H1 (cell line): ENCODE data around the gene FOXP2. TPM values are rescaled to one million over a fixed set of nuclear protein-coding genes. Genes with fewer than 3 reads are reported as not detected.

Experiments
- CTCF ChIA-PET: fragments of 300-600 bp; sonication (Branson Sonifier 250); formaldehyde crosslinking; loops from one replicate; lab custom pipeline; 2021; ENCODE audit not compliant: partially characterized antibody; lab: Charles Lee
- POLR2A ChIA-PET: fragments of 300-600 bp; sonication (Branson Sonifier 250); formaldehyde crosslinking; loops from one replicate; lab custom pipeline; 2021; ENCODE audit warnings: inconsistent platforms; ENCODE audit not compliant: partially characterized antibody; lab: Charles Lee
- DNase-seq, 2 experiments: peaks; one replicate each; pipeline versions ENCODE4 v3.0.0 to v3.0.0-alpha.2; 2010 to 2022; ENCODE audit warnings: low spot score in 2 of 2, low read depth in 1 of 2, mixed read lengths in 1 of 2
- FAIRE-seq: peaks from 2 replicates; lab custom pipeline; 2011; peaks lifted over from hg19 to GRCh38; lab: Jason Lieb, UNC
- H2AFZ ChIP-seq: 2 replicates; pipeline ENCODE4 v1.8.1; 2012; ENCODE audit warnings: low read length, inconsistent platforms
- H2AK5ac ChIP-seq: 2 replicates; pipeline ENCODE4 v1.6.1; 2013; ENCODE audit warnings: low read depth, low read length
- H2BK120ac ChIP-seq: replicated peaks from 2 replicates; pipeline ENCODE3; 2013; ENCODE audit warnings: low read depth, low read length, inconsistent platforms
- H2BK12ac ChIP-seq: 2 replicates; pipeline ENCODE4 v1.6.1; 2013; ENCODE audit warnings: low read depth, low read length
- H2BK15ac ChIP-seq: 2 replicates; pipeline ENCODE4 v1.6.1; 2013; ENCODE audit warnings: low read length
- H2BK20ac ChIP-seq: 2 replicates; pipeline ENCODE4 v1.6.1; 2013; ENCODE audit warnings: low read length
- H2BK5ac ChIP-seq: 2 replicates; pipeline ENCODE4 v1.6.1; 2013; ENCODE audit warnings: low read depth, low read length
- H3K14ac ChIP-seq: 2 replicates; pipeline ENCODE4 v1.6.1; 2013; ENCODE audit warnings: inconsistent platforms; ENCODE audit not compliant: insufficient read length
- H3K18ac ChIP-seq: 2 replicates; pipeline ENCODE4 v1.6.1; 2013; ENCODE audit warnings: low read length; ENCODE audit errors: extremely low read depth
- H3K23ac ChIP-seq: 2 replicates; pipeline ENCODE4 v1.6.1; 2013; ENCODE audit warnings: inconsistent platforms; ENCODE audit not compliant: insufficient read length
- H3K23me2 ChIP-seq: 2 replicates; pipeline ENCODE4 v1.6.1; 2013; ENCODE audit warnings: low read depth, low read length
- H3K27ac ChIP-seq: 2 replicates; pipeline ENCODE4 v1.6.1; 2011; ENCODE audit warnings: low read depth, low read length, inconsistent platforms
- H3K27me3 ChIP-seq, 4 experiments: replicated peaks in 1 of 4; 1 replicate in 1 of 4; 2 replicates in 3 of 4; pipeline versions ENCODE4 v1.6.1 to v1.8.1; 2011 to 2013; ENCODE audit warnings: low read length in 3 of 4, mild to moderate bottlenecking in 3 of 4, inconsistent platforms in 2 of 4, mixed read lengths in 2 of 4, moderate library complexity in 1 of 4; ENCODE audit not compliant: control insufficient read depth in 3 of 4, insufficient read depth in 3 of 4; ENCODE audit errors: extremely low read depth in 1 of 4
- H3K36me3 ChIP-seq, 4 experiments: 2 replicates each; pipeline versions ENCODE4 v1.6.1 to v1.8.1; 2011 to 2013; ENCODE audit warnings: mild to moderate bottlenecking in 4 of 4, low read length in 3 of 4, moderate library complexity in 2 of 4, control low read depth in 1 of 4, inconsistent platforms in 1 of 4; ENCODE audit not compliant: insufficient read depth in 4 of 4, control insufficient read depth in 2 of 4
- H3K4ac ChIP-seq: replicated peaks from 2 replicates; pipeline ENCODE3; 2013; ENCODE audit warnings: low read length, low read depth, mixed read lengths, inconsistent platforms; ENCODE audit not compliant: insufficient read length
- H3K4me1 ChIP-seq, 4 experiments: replicated peaks in 1 of 4; 1 replicate in 1 of 4; 2 replicates in 3 of 4; pipeline versions ENCODE4 v1.6.1 to v1.8.1; 2011 to 2013; ENCODE audit warnings: low read length in 3 of 4, inconsistent platforms in 2 of 4, mixed read lengths in 1 of 4; ENCODE audit not compliant: insufficient read depth in 4 of 4, control insufficient read depth in 3 of 4
- H3K4me2 ChIP-seq, 2 experiments: 2 replicates each; pipeline versions ENCODE4 v1.6.1 to v1.8.1; 2011 to 2013; ENCODE audit warnings: low read depth in 2 of 2, low read length in 2 of 2, control low read depth in 1 of 2, inconsistent platforms in 1 of 2, mild to moderate bottlenecking in 1 of 2; ENCODE audit not compliant: insufficient read depth in 1 of 2
- H3K4me3 ChIP-seq, 4 experiments: fragments of 200-600, 300-600 bp in 1 of 4; sonication (generic), shearing (Covaris generic), sonication (Bioruptor Twin) in 1 of 4; 2 replicates each; pipeline versions ENCODE4 v1.5.1 to v1.8.1; 2011 to 2016; ENCODE audit warnings: low read length in 4 of 4, low read depth in 3 of 4, control low read depth in 2 of 4, inconsistent platforms in 2 of 4, mild to moderate bottlenecking in 2 of 4, mixed read lengths in 1 of 4, moderate library complexity in 1 of 4; ENCODE audit not compliant: insufficient read depth in 2 of 4; ENCODE audit errors: extremely low read depth in 1 of 4
- H3K56ac ChIP-seq: replicated peaks from 2 replicates; pipeline ENCODE3; 2013; ENCODE audit warnings: low read depth, mild to moderate bottlenecking, mixed read lengths, low read length, inconsistent platforms; ENCODE audit not compliant: insufficient read length
- H3K79me1 ChIP-seq: 2 replicates; pipeline ENCODE4 v1.6.1; 2013; ENCODE audit warnings: low read depth, low read length, control low read depth
- H3K79me2 ChIP-seq, 2 experiments: 2 replicates each; pipeline versions ENCODE4 v1.6.1 to v1.8.1; 2012 to 2013; ENCODE audit warnings: low read length in 2 of 2, mild to moderate bottlenecking in 2 of 2, inconsistent platforms in 1 of 2; ENCODE audit not compliant: insufficient read depth in 2 of 2, control insufficient read depth in 1 of 2
- H3K9ac ChIP-seq, 4 experiments: replicated peaks in 1 of 4; 1 replicate in 1 of 4; 2 replicates in 3 of 4; pipeline versions ENCODE4 v1.6.1 to v1.8.1; 2011 to 2013; ENCODE audit warnings: low read depth in 3 of 4, low read length in 3 of 4, control low read depth in 2 of 4, mild to moderate bottlenecking in 2 of 4, moderate library complexity in 2 of 4, inconsistent platforms in 1 of 4; ENCODE audit errors: extremely low read depth in 1 of 4
- H3K9me3 ChIP-seq, 2 experiments: 2 replicates each; pipeline versions ENCODE4 v1.6.1 to v1.8.1; 2012 to 2013; ENCODE audit warnings: mild to moderate bottlenecking in 2 of 2, moderate library complexity in 2 of 2, control low read depth in 1 of 2, inconsistent platforms in 1 of 2, low read depth in 1 of 2, low read length in 1 of 2, mixed read lengths in 1 of 2; ENCODE audit not compliant: insufficient read depth in 2 of 2
- H4K20me1 ChIP-seq, 2 experiments: replicated peaks in 1 of 2; 2 replicates each; pipeline versions ENCODE3 to v1.8.1; 2011 to 2013; ENCODE audit warnings: inconsistent platforms in 2 of 2, low read length in 2 of 2, mild to moderate bottlenecking in 1 of 2; ENCODE audit not compliant: insufficient read depth in 2 of 2, control insufficient read depth in 1 of 2
- H4K5ac ChIP-seq: 2 replicates; pipeline ENCODE4 v1.6.1; 2013; ENCODE audit warnings: low read length, low read depth, mixed read lengths, inconsistent platforms; ENCODE audit not compliant: insufficient read length
- H4K8ac ChIP-seq: 2 replicates; pipeline ENCODE4 v1.8.0; 2013; ENCODE audit warnings: mild to moderate bottlenecking, moderate library complexity, low read length, inconsistent platforms; ENCODE audit not compliant: insufficient read depth; ENCODE audit errors: extremely low read depth
- H4K91ac ChIP-seq: replicated peaks from 2 replicates; pipeline ENCODE3; 2013; ENCODE audit warnings: low read length, mixed read lengths, inconsistent platforms; ENCODE audit not compliant: insufficient read length
- ASH2L ChIP-seq: fragments of 200-600, 300-600 bp; sonication (generic); IDR thresholded peaks from one replicate; pipeline ENCODE4 v1.7.1; 2017; ENCODE audit warnings: low read length
- BRCA1 ChIP-seq: IDR thresholded peaks from 2 replicates; pipeline ENCODE4 v1.6.1; 2012; ENCODE audit warnings: low read depth, low read length, improper control_type of control experiment
- JUN ChIP-seq: IDR thresholded peaks from 2 replicates; pipeline ENCODE4 v1.6.1; 2011; ENCODE audit warnings: low read depth, mild to moderate bottlenecking, improper control_type of control experiment, low read length
- SP2 ChIP-seq: IDR thresholded peaks from 2 replicates; pipeline ENCODE4 v1.6.1; 2012; ENCODE audit warnings: mild to moderate bottlenecking, low read length, inconsistent platforms
- SRF ChIP-seq: IDR thresholded peaks from 2 replicates; pipeline ENCODE4 v1.6.1; 2011; ENCODE audit warnings: mild to moderate bottlenecking, low read depth, low read length, moderate library complexity
- WGBS, 2 experiments: shearing (Covaris generic) in 1 of 2; methylation state at CpG; one replicate each; pipeline versions ENCODE4 v1.1.6 to v1.1.7; 2013 to 2015; ENCODE audit warnings: low lambda C conversion rate in 2 of 2, mixed read lengths in 2 of 2, inconsistent platforms in 1 of 2, low coverage in 1 of 2, missing lambda C conversion rate in 1 of 2; ENCODE audit not compliant: insufficient replicate concordance in 2 of 2, insufficient coverage in 1 of 2, insufficient read length in 1 of 2; ENCODE audit errors: extremely low coverage in 1 of 2, missing lambda C conversion rate in 1 of 2; 5-methylcytosine and 5-hydroxymethylcytosine counted together
- long read RNA-seq, 2 experiments: library from RNA in 1 of 2; library from capped mRNA in 1 of 2; stranded (forward); transcript quantifications; one replicate each; pipeline ENCODE4 v2.0.0, GENCODE V29; 2021; ENCODE audit warnings: inconsistent platforms in 1 of 2
- polyA minus RNA-seq, 3 experiments: library from RNA; depleted of rRNA, polyadenylated mRNA; stranded (reverse); fragments of >200 nt; gene quantifications; 1 replicate in 2 of 3; 2 replicates in 1 of 3; pipeline ENCODE4 v1.2.3, GENCODE V29; 2011
- polyA plus RNA-seq, 7 experiments: library from polyadenylated mRNA; depleted of rRNA in 3 of 7; stranded (reverse) in 5 of 7; unstranded in 2 of 7; fragments of >200 nt in 5 of 7; fragments of 200-250 nt in 2 of 7; gene quantifications; 1 replicate in 5 of 7; 2 replicates in 1 of 7; 4 replicates in 1 of 7; pipeline versions ENCODE4 v1.2.1 to v1.2.3, GENCODE V29; 2011 to 2013; ENCODE audit warnings: missing spikeins in 2 of 7, mixed read lengths in 2 of 7
- total RNA-seq: library from RNA; stranded (reverse); fragmentation: NEBNext Ultra II Directional; extraction: Animal tissue kit (Norgen Biotek cat#: 25700); gene quantifications from 2 replicates; pipeline ENCODE4 v1.2.1, GENCODE V29; 2021

The FOXP2 gene
- total RNA-seq: 0.10 and 0.43 TPM in 2 replicates
- 0.09 and 0.28 TPM in 2 replicates for polyA plus RNA-seq (2011; rRNA removed)
- 0.13 TPM for polyA plus RNA-seq (2011; cell fraction: cytosol; rRNA removed)
- 0.04 TPM for polyA plus RNA-seq (2011; cell fraction: nucleus; rRNA removed)
- polyA plus RNA-seq (2012, experiment 1 of 2): 0.04 to 0.30 TPM (median 0.08 TPM) in 3 of 4 replicates, not detected in the other
- 0.04 TPM for polyA plus RNA-seq (2012, experiment 2 of 2)
- 0.10 TPM for polyA plus RNA-seq (2013, experiment 1 of 2)
- polyA plus RNA-seq (2013, experiment 2 of 2): 0.11 TPM
- polyA minus RNA-seq (2011; rRNA and poly(A)+ RNA removed): 0.63 and 0.95 TPM in 2 replicates
- not detected for polyA minus RNA-seq (2011; cell fraction: cytosol; rRNA and poly(A)+ RNA removed)
- polyA minus RNA-seq (2011; cell fraction: nucleus; rRNA and poly(A)+ RNA removed): 1.4 TPM
- long read RNA-seq, experiment 1: 0 reads
- long read RNA-seq, experiment 2: 0 reads

DNA sequence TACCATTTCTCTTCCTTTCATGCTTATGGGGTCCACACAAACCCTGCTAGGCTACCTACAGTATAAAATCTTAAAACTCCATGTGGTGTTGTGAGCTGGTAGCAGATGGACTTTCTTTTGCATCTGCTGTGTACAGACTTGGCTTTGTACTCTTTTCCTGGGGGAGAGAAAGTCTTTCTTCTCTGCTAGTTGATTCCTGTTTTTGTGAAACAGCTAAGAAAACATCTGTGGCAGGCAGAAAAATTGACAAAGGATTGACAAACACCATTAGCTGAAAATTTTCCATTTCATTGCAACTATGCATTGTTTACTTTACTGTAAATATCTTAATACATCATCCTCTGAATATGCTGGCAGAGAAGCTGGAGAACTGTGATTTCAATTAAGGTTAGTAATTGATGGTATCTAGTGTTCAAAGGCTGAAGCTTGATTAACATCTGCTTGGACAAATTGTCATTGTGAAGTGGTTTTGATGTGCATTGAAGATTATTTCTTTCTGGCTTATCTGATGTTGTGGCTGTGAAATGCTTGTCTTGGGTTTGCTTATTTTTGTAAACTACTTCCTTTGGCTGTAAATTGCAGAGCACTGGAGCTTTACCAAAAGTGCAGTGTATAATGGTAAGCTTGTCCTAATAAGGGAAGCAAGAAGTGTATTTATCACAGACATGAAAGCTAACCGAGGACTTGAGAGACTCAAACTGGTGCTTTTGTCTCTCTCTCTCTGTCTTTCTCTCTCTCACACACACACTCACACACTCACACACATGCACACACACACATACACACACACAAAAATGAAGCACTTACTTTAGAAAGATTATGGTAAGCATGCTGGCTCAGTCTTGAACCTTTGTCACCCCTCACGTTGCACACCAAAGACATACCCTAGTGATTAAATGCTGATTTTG is at the start of gene FOXP2:
FOXP2 (plus strand) TSS at position 660 of the 908 bp plus-strand sequence. CDS start 11,697 bp downstream, outside the sequence.
- CTCF ChIA-PET: interaction anchor here (0.6 to 3.3 kb wide), 7 partner anchors 11 to 1496 kb away, joined by 3 to 27 read pairs (median 4); no protein-coding TSS in a partner anchor
- Histone ChIP-seq H3K9me3 (no peaks in the 10 kb centered on the region), H3K36me3 (no peaks in the 10 kb centered on the region), H3K4ac (no peak within 1 kb of the TSS), H3K9ac (no peak within 1 kb of the TSS), H4K5ac (no peak within 1 kb of the TSS), H3K56ac (no peak within 1 kb of the TSS), H4K8ac (no peak within 1 kb of the TSS), H3K79me2 (no peaks in the 10 kb centered on the region), H2AFZ (peak within 1 kb of the TSS; percentile 93), H3K4me1 (peaks cover 0 to 10% (median 6%) of the 10 kb centered on the region in 4 experiments; a peak in 4 of 7 replicates), H2BK15ac (no peak within 1 kb of the TSS; the same call in 1 of the 2 replicates), H3K18ac (0 out of 2 replicates have a peak within 1 kb of the TSS, but pooled peaks have one; percentile 4), H2BK5ac (peak within 1 kb of the TSS; percentile 36; the same call in 1 of the 2 replicates), H3K4me3 (peak within 1 kb of the TSS in 1 of 4 experiments; percentile 7; a peak in 2 of 8 replicates), H3K27me3 (no peaks in the 10 kb centered on the region), H3K79me1 (no peaks in the 10 kb centered on the region), H2BK120ac (no peak within 1 kb of the TSS), H4K91ac (no peak within 1 kb of the TSS), H3K23me2 (no peaks in the 10 kb centered on the region), H3K23ac (no peak within 1 kb of the TSS), H3K4me2 (peak within 1 kb of the TSS; percentile 2 to 47; a peak in 2 of 4 replicates), H2BK12ac (no peak within 1 kb of the TSS), H3K14ac (no peak within 1 kb of the TSS), H2AK5ac (no peak within 1 kb of the TSS), H2BK20ac (no peak within 1 kb of the TSS; the same call in 1 of the 2 replicates), H3K27ac (no peak within 1 kb of the TSS), H4K20me1 (no peaks in the 10 kb centered on the region)
- FAIRE-seq (peak; percentile 24), DNase-seq (no peak)
- WGBS, 2 experiments: 39% methylated on average over 2 of the region's 2 CpGs; no CpG with 5 or more reads in 1 of the 2 experiments
- POLR2A ChIA-PET: no interaction called here
- TF ChIP-seq BRCA1 (no peak), SP2 (no peak), SRF (no peak), JUN (no peak), ASH2L (no peak)
